K562 (cell line): ENCODE measurements around the gene VWA3B.

ENCODE experiments used
- ARHGAP35 ChIP-seq: fragments of 450-650 bp; IDR thresholded peaks from 2 replicates; pipeline ENCODE4 v1.6.1; 2018; ENCODE audit not compliant: partially characterized antibody
- CBX5 ChIP-seq: IDR thresholded peaks from 2 replicates; pipeline ENCODE4 v1.6.1; 2014; ENCODE audit warnings: low read depth, borderline replicate concordance
- E2F8 ChIP-seq: fragments of 450-650 bp; IDR thresholded peaks from 2 replicates; pipeline ENCODE4 v1.7.1; 2018; ENCODE audit warnings: mild to moderate bottlenecking, low read depth; ENCODE audit not compliant: partially characterized antibody
- ELF2 ChIP-seq: fragments of 250-450 bp; sonication (Bioruptor Pico); IDR thresholded peaks from 2 replicates; pipeline ENCODE4 v1.5.0; 2021; ENCODE audit warnings: mild to moderate bottlenecking
- NCOA1 ChIP-seq: fragments of 450-650 bp; IDR thresholded peaks from 2 replicates; pipeline ENCODE4 v1.6.1; 2016; ENCODE audit warnings: low read depth
- ZNF274 ChIP-seq: IDR thresholded peaks from 2 replicates; pipeline ENCODE4 v1.6.1; 2011; ENCODE audit warnings: low read depth, mild to moderate bottlenecking, low read length, moderate library complexity, borderline replicate concordance
- ZNF639 ChIP-seq, 2 experiments: fragments of 200-800 bp in 1 of 2; sonication (Bioruptor generic) in 1 of 2; sonication (generic) in 1 of 2; formaldehyde crosslinking in 1 of 2; IDR thresholded peaks in 1 of 2; conservative IDR thresholded peaks in 1 of 2; 2 replicates each; pipeline versions ENCODE4 v1.5.0 to v1.6.1; 2016 to 2020; ENCODE audit warnings: missing compliant biosample characterization in 1 of 2, missing genetic modification characterization in 1 of 2, missing genetic modification reagents in 1 of 2
- TF ChIP-seq, protein P1 (sequence below): fragments of 250-450 bp; sonication (Bioruptor Pico); IDR thresholded peaks from 2 replicates; pipeline ENCODE4 v1.5.0; 2020; ENCODE audit warnings: mild to moderate bottlenecking, borderline replicate concordance
- TF ChIP-seq, protein P2 (sequence below), 3 experiments: IDR thresholded peaks in 2 of 3; conservative IDR thresholded peaks in 1 of 3; 2 replicates each; pipeline ENCODE4 v1.5.1; 2011 to 2012; ENCODE audit warnings: low read length in 3 of 3, mild to moderate bottlenecking in 3 of 3, control low read depth in 2 of 3, improper control_type of control experiment in 1 of 3, inconsistent platforms in 1 of 3, low read depth in 1 of 3, mixed read lengths in 1 of 3, moderate library complexity in 1 of 3; ENCODE audit not compliant: insufficient read depth in 2 of 3
- TF ChIP-seq, protein P3 (sequence below): fragments of 250-450 bp; sonication (Bioruptor Pico); IDR thresholded peaks from 2 replicates; pipeline ENCODE4 v1.9.0; 2021; ENCODE audit warnings: mild to moderate bottlenecking
- TF ChIP-seq, protein P4 (sequence below): fragments of 200-600 bp; sonication (generic); IDR thresholded peaks from one replicate; pipeline ENCODE4 v1.6.1; 2012; ENCODE audit warnings: mild to moderate bottlenecking, low read depth, low read length, inconsistent platforms

DNA sequence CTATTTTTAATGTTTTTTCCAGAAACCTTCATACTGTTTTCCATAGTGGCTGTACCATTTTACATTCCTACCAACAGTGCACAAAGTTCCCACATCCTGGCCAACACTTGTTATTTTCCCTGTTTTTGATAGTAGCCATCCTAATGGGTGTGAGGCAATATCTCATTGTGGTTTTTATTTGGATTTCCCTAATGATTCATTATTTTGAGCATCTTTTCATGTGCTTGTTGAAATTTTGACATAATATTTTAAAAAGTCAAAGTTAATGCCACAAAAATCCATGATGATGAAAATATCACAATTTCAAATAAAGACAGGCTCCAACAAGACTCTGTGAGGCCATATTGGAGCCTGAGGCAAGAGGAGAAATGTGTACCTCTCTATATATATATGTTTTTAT lies 50.2 kb downstream of the VWA3B start:
- TF ChIP-seq, protein P1, sequence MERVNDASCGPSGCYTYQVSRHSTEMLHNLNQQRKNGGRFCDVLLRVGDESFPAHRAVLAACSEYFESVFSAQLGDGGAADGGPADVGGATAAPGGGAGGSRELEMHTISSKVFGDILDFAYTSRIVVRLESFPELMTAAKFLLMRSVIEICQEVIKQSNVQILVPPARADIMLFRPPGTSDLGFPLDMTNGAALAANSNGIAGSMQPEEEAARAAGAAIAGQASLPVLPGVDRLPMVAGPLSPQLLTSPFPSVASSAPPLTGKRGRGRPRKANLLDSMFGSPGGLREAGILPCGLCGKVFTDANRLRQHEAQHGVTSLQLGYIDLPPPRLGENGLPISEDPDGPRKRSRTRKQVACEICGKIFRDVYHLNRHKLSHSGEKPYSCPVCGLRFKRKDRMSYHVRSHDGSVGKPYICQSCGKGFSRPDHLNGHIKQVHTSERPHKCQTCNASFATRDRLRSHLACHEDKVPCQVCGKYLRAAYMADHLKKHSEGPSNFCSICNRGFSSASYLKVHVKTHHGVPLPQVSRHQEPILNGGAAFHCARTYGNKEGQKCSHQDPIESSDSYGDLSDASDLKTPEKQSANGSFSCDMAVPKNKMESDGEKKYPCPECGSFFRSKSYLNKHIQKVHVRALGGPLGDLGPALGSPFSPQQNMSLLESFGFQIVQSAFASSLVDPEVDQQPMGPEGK, result no peak
- TF ChIP-seq E2F8, result no peak
- TF ChIP-seq NCOA1, result no peak
- TF ChIP-seq ZNF639 (CRISPR knock-in tag; conservative IDR thresholded peaks at IDR 0.05 in 1 of 2, IDR thresholded peaks at IDR 0.05 in 1 of 2), result no peak
- TF ChIP-seq ELF2, result no peak
- TF ChIP-seq, protein P2, sequence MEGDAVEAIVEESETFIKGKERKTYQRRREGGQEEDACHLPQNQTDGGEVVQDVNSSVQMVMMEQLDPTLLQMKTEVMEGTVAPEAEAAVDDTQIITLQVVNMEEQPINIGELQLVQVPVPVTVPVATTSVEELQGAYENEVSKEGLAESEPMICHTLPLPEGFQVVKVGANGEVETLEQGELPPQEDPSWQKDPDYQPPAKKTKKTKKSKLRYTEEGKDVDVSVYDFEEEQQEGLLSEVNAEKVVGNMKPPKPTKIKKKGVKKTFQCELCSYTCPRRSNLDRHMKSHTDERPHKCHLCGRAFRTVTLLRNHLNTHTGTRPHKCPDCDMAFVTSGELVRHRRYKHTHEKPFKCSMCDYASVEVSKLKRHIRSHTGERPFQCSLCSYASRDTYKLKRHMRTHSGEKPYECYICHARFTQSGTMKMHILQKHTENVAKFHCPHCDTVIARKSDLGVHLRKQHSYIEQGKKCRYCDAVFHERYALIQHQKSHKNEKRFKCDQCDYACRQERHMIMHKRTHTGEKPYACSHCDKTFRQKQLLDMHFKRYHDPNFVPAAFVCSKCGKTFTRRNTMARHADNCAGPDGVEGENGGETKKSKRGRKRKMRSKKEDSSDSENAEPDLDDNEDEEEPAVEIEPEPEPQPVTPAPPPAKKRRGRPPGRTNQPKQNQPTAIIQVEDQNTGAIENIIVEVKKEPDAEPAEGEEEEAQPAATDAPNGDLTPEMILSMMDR (IDR thresholded peaks at IDR 0.05 in 2 of 3, conservative IDR thresholded peaks at IDR 0.05 in 1 of 3; ENCODE audit: insufficient read depth in 2 of 3, low read depth in 1 of 3, low read length in 3 of 3), result no peak
- no peak for TF ChIP-seq ARHGAP35
- TF ChIP-seq, protein P3, sequence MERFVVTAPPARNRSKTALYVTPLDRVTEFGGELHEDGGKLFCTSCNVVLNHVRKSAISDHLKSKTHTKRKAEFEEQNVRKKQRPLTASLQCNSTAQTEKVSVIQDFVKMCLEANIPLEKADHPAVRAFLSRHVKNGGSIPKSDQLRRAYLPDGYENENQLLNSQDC (CRISPR knock-in tag), result no peak
- TF ChIP-seq ZNF274, result no peak
- TF ChIP-seq, protein P4, sequence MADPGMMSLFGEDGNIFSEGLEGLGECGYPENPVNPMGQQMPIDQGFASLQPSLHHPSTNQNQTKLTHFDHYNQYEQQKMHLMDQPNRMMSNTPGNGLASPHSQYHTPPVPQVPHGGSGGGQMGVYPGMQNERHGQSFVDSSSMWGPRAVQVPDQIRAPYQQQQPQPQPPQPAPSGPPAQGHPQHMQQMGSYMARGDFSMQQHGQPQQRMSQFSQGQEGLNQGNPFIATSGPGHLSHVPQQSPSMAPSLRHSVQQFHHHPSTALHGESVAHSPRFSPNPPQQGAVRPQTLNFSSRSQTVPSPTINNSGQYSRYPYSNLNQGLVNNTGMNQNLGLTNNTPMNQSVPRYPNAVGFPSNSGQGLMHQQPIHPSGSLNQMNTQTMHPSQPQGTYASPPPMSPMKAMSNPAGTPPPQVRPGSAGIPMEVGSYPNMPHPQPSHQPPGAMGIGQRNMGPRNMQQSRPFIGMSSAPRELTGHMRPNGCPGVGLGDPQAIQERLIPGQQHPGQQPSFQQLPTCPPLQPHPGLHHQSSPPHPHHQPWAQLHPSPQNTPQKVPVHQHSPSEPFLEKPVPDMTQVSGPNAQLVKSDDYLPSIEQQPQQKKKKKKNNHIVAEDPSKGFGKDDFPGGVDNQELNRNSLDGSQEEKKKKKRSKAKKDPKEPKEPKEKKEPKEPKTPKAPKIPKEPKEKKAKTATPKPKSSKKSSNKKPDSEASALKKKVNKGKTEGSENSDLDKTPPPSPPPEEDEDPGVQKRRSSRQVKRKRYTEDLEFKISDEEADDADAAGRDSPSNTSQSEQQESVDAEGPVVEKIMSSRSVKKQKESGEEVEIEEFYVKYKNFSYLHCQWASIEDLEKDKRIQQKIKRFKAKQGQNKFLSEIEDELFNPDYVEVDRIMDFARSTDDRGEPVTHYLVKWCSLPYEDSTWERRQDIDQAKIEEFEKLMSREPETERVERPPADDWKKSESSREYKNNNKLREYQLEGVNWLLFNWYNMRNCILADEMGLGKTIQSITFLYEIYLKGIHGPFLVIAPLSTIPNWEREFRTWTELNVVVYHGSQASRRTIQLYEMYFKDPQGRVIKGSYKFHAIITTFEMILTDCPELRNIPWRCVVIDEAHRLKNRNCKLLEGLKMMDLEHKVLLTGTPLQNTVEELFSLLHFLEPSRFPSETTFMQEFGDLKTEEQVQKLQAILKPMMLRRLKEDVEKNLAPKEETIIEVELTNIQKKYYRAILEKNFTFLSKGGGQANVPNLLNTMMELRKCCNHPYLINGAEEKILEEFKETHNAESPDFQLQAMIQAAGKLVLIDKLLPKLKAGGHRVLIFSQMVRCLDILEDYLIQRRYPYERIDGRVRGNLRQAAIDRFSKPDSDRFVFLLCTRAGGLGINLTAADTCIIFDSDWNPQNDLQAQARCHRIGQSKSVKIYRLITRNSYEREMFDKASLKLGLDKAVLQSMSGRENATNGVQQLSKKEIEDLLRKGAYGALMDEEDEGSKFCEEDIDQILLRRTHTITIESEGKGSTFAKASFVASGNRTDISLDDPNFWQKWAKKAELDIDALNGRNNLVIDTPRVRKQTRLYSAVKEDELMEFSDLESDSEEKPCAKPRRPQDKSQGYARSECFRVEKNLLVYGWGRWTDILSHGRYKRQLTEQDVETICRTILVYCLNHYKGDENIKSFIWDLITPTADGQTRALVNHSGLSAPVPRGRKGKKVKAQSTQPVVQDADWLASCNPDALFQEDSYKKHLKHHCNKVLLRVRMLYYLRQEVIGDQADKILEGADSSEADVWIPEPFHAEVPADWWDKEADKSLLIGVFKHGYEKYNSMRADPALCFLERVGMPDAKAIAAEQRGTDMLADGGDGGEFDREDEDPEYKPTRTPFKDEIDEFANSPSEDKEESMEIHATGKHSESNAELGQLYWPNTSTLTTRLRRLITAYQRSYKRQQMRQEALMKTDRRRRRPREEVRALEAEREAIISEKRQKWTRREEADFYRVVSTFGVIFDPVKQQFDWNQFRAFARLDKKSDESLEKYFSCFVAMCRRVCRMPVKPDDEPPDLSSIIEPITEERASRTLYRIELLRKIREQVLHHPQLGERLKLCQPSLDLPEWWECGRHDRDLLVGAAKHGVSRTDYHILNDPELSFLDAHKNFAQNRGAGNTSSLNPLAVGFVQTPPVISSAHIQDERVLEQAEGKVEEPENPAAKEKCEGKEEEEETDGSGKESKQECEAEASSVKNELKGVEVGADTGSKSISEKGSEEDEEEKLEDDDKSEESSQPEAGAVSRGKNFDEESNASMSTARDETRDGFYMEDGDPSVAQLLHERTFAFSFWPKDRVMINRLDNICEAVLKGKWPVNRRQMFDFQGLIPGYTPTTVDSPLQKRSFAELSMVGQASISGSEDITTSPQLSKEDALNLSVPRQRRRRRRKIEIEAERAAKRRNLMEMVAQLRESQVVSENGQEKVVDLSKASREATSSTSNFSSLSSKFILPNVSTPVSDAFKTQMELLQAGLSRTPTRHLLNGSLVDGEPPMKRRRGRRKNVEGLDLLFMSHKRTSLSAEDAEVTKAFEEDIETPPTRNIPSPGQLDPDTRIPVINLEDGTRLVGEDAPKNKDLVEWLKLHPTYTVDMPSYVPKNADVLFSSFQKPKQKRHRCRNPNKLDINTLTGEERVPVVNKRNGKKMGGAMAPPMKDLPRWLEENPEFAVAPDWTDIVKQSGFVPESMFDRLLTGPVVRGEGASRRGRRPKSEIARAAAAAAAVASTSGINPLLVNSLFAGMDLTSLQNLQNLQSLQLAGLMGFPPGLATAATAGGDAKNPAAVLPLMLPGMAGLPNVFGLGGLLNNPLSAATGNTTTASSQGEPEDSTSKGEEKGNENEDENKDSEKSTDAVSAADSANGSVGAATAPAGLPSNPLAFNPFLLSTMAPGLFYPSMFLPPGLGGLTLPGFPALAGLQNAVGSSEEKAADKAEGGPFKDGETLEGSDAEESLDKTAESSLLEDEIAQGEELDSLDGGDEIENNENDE, result no peak
- TF ChIP-seq CBX5, result no peak
